GM12875 (cell line): Measurements from ENCODE around the gene RIPK4.
A peak's percentile ranks its signal among the peaks of the same experiment; 100 is the strongest.

Experiments
- H3K4me3 ChIP-seq: one replicate; pipeline ENCODE4 v1.5.1; 2011; ENCODE audit warnings: low read depth, low read length, control low read depth
- TF ChIP-seq, protein P1 (sequence below): IDR thresholded peaks from 2 replicates; pipeline ENCODE4 v1.5.1; 2011; ENCODE audit warnings: low read depth, mild to moderate bottlenecking, control low read depth, inconsistent platforms, low read length, moderate library complexity, borderline replicate concordance; ENCODE audit not compliant: insufficient read depth

The RIPK4 gene

DNA sequence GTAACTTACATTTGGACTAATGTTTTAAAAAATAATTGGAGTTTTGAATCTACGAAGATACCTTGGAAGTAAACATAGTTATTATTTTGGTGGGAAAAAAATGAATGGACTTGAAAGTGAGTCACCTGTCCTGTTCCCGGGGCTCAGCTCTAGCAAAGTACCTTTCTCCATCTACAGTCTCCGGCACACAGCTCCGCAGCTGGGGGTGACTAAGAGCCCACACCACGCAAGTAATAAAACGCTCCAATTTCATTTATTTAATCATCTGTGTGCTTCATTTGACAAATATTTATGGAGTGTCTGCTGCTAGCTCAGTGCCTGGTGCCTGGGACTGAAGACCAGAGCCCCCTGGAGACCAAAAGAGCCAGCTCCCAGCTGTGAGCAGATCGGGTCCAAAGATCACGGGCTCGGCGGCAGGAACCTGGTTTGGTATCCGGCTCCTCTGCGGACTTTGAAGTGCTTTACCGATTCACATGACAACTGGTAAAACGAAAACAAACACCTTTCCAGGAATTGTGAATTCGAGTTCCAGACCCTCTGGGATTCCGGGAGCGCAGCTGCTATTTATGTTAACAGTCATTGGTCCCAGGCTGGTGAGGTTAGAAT, 1.7 kb upstream of the RIPK4 start:
- TF ChIP-seq, protein P1, sequence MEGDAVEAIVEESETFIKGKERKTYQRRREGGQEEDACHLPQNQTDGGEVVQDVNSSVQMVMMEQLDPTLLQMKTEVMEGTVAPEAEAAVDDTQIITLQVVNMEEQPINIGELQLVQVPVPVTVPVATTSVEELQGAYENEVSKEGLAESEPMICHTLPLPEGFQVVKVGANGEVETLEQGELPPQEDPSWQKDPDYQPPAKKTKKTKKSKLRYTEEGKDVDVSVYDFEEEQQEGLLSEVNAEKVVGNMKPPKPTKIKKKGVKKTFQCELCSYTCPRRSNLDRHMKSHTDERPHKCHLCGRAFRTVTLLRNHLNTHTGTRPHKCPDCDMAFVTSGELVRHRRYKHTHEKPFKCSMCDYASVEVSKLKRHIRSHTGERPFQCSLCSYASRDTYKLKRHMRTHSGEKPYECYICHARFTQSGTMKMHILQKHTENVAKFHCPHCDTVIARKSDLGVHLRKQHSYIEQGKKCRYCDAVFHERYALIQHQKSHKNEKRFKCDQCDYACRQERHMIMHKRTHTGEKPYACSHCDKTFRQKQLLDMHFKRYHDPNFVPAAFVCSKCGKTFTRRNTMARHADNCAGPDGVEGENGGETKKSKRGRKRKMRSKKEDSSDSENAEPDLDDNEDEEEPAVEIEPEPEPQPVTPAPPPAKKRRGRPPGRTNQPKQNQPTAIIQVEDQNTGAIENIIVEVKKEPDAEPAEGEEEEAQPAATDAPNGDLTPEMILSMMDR = no peak
- H3K4me3 ChIP-seq = no peak overlapping the region

DNA sequence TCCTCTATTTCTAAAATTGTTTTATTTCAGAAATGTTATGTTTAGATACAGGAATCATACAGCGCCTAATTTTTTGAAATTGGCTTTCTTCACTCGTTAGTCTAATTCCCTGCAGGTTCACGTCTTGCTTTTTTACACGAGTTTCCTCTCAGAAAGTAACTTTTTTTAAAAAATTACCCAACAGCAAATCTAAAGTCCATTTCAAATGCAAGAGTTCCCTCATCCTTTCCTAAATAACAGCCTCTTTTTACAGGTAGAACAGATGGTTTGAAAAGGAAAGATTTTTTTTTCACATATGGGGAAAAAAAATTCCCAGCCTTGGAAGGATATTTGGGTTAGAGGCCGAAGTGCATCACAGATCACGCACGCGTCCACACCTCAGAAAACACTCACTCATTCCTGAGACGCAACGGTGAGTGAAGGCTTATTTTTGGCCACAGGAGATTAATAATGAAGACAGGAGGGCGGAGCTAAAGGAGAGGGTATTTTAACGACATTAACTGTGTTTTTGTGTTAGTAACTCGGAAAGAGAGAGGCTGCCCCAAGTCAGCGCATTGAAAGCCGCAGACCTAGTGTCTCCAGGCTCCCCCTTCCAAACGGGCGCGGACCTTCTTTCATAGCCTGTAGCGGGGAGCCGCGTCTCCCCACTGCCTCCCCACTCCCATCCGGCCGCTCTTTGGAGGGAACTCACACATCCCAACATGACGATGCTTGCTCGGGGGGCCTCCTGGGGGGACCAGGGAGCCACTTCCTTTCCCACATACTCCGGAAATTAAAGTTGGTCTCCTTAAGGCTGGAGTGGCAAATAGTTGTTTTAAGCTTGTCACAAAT, 969 bp upstream of the RIPK4 start:
- no peak overlapping the region for H3K4me3 ChIP-seq

DNA sequence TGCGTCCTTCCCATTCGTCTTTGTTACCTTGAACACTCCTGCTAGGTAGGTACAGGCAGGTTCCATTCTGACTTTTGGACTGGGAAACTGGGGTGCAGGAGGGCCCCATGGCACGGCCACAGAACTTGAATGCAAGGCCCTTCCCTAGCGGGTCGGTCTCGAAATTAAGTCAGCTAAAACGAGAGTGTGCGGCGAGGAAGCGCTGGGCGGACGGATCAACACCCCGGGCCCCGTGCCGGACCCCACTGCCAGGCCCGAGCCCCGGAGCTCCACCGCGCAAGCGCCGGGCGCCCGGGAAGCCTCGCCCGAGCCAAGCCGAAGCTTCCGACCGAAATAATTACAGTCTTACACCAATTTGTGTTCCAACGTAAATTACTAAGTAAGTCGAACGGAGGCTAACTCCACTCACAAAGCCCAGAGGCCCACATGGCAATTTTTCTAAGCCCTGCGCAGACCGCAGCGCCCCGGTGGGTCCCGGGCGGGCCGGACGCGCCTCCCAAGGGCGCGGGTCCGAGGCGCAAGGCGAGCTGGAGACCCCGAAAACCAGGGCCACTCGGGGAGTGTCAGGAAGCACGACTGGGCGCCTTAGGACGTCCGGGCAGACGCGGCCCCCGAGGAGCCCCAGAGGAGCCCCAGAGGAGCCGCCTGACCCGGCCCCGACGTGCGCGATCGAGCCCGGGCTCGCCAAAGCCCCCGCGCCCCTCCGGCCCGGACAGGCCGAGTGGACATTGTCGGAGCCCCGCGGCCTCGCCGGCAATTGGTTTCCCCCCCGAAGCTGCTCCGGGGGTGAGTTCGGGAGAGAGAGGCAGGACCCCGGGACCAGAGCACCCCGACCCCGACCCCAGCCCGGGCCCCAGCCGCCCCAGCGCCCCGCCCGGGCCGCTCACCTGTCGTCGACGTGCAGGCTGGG, 624 bp downstream of the RIPK4 start:
- TF ChIP-seq, protein P1 = no peak
- H3K4me3 ChIP-seq = peak overlapping the region; percentile 31

More for the DNA sequence above, 969 bp upstream of the RIPK4 start:
- TF ChIP-seq, protein P1 = no peak

DNA sequence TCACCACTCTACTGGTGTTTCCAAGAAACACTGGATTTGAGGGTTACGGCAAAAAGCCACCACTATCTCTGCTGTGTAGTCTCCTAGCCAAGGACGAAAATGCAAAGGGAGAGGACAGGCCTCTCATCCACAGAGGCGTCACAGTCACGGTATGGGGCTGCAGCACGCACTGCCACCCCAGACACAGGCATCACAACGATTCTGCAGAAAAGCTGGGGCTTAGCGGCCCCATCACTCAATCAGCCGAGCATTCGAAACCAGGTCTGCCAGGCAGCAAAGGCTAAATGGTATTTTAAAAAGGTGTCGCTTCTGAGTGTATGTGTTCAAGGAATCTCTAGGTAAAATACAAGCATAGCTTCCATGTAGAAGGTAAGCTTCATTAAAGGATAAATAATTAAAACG, 1.4 kb downstream of the RIPK4 start:
- H3K4me3 ChIP-seq = no peak overlapping the region

DNA sequence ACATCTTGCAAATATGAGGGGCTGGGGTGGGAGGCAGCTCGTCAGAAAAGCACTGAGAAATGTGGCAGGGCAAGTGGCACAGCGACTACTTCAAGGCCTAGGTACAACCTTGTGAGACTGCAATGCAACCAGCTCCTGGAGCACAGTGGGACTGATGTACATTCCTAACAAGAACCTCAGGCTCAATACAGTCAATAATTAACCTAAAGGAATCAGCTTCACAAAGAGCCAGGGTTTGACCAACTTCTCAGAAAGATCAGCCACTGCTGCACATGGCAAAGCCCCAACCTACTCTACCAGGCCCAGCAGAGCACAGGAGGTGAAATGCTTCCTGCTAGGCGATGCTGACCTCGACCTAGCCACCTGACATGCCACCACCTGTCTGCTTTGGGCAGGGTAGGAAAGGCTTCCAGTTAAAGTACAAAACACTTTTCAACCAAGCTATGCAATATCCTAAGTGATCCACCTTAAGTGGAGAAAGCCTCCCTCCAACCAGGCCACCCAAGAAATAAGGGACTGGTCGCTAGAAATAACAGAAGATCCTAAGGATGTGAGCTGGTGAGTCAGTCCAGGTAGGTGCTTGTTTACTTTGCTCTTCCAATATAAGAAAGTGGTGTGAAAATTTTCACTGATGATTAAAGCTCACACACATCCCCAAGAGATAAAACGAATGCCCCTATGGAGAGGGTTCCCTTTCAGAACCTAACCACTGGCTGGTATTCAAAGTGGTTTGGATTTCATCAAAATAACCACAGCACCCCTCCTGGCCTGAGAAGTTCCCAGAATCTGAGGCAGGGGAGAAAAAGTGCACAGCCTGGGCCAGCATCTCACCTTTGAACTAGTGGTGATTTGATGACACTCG, 2.1 kb downstream of the RIPK4 start:
- TF ChIP-seq, protein P1 = no peak
- H3K4me3 ChIP-seq = no peak overlapping the region

More for the DNA sequence above, 1.4 kb downstream of the RIPK4 start:
- TF ChIP-seq, protein P1 = no peak

DNA sequence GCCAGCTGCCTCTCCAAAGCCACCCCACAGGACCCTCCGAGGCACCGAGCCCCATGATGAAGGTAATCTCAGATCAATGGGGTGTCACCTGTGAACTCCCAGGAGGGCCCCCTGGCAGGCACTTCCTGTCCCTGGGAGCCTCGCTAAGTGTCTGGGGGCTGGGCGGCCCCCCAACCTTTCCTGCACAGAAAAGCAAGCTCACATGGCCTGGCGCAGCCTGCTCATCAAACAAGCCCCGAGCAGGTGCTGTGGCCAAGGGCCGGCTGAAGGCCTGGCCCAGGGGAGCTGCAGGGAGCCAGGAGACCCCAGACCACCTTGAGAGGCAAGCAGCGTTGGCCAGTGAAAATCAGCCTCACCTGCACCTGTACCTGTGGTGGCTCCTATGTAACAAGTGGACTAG, 2.9 kb downstream of the RIPK4 start:
- TF ChIP-seq, protein P1 = no peak
- no peak overlapping the region for H3K4me3 ChIP-seq
